GM21619 (cell line): ENCODE results near the gene ERVV-1.
"Not testable (repeated sequence)": the region's sequence is repeated elsewhere in the genome, so short reads cannot be mapped to it uniquely, and the experiment has no call there.

Experiments used
- ATAC-seq: cut with Tn5 transposase; IDR thresholded peaks from one replicate; pipeline ENCODE4 v1.9.1; 2021; ENCODE audit not compliant: unreplicated experiment

The ERVV-1 gene

DNA sequence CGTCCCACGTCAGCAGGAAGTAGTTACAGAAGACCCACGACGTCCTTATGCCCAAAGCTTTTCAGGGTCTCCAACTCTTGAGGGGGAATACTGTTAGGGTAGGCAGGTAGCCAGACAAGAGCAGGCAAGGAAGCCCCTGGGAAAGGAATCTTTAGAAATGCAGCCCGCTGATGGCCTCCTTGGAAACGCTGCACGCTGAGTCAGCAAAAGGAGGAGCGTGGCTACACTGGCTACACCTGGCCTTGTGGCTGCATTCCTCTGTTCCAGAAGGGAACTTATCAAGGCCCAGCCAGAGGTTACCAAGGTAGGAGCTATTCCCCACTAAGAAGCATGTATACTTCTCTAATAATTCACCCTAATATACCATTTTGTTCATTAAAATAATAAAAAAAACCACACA lies 2.0 kb downstream of the ERVV-1 start:
- no peak for ATAC-seq

DNA sequence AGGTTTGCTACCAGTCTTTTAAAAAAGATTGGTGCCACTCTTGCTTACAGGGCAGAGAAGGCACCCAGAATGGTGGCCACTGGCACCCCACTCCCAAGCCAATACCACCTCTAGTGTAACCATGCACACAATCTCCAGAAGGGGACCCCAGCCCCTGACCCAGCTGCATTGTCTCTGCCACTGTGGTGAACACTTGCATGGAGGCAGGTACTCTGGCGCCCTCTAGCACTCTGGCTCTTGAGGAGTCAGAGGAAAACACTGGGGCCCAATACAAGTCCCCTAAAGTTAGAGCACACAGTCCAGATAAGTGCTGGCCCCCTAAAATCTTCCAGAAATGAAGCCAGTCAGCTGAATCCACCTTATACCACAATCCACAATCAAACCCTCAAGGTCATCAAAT lies 6.0 kb downstream of the ERVV-1 start:
- no peak for ATAC-seq

DNA sequence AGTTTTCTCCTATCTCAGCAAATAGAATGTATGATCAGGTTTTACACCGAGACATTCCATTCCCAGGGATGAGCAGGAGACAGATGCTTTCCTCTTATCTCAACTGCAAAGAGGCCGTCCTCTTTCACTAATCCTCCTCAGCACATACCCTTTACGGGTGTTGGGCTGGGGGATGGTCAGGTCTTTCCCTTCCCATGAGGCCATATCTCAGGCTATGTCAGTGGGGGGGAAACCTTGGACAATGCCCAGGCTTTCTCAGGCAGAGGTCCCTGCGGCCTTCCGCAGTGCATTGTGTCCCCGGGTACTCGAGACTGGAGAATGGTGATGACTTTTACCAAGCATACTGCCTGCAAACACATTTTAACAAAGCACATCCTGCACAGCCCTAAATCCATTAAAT lies 14.6 kb downstream of the ERVV-1 start:
- ATAC-seq, result not testable (repeated sequence)

DNA sequence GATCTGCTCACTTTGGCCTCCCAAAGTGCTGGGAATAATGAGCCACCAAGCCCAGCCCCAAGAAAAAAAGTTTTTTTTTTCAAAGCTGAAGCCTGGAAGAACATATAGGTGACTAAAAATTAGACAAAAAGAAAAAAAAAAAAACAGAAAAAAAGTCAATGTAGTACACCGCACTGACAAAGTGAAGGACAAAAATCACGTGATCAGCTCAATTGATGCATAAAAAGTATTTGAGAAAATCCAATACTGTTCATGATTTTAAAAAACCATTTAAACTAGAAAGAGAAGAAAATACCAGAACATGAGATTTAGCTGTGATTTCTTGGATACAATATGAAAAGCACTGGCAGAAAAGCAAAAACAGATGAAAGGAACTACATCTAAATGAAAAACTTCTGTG lies 20.3 kb downstream of the ERVV-1 start:
- no peak for ATAC-seq

DNA sequence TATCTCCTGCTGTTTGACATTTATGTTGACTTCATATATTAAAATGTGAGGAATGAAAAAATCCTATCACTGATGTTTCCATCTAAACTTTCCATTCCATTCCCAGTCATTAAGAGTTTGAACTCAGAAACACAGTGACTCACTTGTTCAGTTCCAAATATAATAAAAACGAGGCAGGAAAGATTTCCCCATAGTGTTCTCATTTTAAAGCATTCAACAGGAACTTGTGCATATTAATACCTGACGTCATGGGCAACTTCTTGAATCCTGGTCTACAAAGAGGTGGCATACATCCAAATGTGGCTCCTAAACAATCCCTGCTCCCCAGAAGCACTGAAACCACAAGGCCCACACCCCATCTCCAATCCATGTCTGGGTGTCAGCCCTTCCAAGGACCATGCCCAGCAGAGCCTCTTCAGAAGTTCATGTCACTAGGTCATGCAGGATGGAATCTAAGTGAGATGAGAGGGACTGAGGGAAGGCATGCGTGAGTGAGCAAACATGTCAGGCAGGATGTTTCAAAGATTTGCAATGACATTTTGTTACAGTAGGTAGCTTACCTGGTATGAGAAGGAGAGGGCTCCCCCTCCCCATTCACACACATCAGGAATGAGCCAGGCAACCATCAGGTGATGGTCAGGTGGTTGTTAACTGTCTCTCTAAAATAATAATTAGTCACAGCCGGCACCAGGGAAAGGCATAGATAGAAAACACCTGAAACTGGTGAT lies 21.4 kb downstream of the ERVV-1 start:
- ATAC-seq, result no peak

DNA sequence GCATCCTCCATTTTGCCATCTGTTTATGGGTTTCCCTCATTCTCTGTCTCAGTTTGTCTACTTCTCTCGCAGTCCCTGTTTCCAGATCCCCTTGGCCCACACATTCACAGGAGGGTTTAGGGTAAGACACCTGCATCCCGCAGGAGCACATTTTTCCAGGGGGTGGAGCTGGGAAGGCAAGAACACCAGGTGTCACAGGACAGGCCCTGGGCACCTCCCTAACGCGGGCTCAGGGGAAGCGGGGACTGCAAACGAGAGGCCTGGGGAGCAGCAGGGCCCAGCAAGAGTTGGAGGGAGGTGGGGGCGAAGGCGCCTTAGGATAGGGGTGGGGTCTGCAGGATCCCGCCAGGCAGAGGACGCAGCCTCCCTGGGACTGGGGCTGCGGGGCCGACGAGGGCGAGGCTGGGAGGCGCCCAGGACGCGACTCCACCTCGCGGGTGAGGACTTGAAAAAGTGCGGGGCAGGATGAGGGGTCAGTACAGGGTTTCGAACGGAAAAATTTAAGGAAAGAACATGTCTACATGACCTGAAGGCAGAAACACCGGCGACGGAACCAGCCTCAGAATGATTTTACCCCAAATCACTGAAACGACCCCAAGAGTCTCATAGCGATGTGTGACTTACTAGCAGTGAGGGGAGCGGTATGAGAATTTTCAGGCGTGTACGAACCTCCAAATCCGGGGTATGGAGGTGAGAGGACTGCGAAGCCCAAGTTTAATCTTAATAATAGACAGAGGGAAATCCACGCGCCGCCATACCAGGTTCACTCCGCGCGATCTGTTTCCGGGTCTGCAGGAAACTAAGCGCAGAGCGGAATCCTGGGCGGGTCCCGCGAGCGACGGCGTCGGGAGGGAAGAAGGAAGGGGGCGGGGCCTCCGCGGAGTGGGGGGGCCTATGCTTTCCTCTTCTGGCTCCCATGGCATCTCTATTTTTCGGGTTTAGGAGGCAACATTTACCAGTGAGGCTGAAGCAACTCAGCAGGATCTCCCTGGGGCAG lies 23.7 kb downstream of the ERVV-1 start:
- ATAC-seq, result no peak

DNA sequence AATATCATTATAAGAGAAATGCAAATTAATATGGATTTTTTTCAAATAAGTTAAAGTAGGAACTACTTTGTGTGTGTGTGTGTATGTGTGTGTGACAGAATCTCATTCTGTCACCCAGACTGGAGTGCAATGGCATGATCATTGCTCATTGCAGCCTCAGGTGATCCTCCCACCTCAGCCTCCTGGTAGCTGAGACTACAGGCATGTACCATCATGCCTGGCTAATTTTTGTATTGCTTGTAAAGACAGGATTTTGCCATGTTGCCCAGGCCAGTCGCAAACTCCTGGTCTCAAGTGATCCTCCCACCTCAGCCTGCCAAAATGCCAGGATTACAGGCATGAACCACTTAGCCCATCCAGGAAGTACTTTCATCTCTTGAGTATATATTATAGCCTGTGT lies 27.6 kb downstream of the ERVV-1 start:
- ATAC-seq, result no peak

DNA sequence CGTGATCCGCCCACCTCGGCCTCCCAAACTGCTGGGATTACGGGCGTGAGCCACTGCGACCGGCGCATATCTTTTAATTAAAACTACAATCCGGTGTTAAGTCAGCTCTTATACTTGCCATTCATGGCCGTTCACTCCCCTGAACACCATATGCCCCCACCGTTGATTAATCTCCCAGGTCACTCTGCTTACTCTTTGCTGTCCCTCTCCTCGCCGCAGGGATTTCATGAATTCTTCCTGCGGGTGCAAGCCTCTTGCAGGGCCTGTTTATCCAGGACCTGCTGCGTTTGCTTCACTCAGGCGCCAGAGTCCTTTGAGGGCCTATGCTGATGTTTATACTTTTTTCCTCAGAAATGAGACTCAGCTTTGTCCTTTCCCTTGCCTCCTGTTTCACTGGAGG lies 31.8 kb downstream of the ERVV-1 start:
- ATAC-seq, result no peak

DNA sequence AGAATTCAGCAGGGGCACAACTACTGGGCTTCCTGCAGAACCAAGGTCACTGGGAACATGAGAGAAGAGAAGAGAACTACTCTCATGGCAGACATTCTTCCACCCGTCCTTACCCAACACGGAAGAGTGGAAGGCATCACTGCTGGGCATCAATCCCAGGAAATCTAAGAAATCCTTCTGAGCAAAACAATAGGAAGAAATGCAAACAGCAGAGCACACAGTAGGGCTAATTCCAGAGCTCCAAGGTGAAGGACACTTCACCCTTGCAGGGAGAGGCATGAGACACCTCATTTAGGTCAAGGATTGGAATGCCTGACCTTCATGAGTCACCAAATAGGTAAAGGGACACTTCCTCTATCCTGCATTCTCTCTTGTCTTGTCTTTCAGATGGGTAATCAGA lies 33.7 kb downstream of the ERVV-1 start:
- ATAC-seq, result no peak

DNA sequence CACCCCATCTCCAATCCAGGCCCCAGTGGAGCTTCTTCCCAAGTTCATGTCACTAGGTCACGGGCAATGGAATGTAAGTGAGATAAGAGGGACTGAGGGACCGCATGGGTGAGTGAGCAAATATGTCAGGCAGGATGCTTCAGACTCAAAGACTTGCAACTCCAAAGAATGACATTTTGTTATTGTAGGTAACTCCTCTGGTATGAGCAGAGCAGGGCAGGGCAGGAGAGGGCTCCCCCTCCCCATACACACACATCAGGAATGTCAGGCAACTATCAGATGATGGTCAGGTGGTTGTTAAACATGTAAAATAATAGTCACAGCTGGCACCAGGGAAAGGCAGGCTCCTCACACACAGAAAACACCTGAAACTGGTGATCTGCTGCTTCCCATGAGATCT lies 41.4 kb downstream of the ERVV-1 start:
- no peak for ATAC-seq

DNA sequence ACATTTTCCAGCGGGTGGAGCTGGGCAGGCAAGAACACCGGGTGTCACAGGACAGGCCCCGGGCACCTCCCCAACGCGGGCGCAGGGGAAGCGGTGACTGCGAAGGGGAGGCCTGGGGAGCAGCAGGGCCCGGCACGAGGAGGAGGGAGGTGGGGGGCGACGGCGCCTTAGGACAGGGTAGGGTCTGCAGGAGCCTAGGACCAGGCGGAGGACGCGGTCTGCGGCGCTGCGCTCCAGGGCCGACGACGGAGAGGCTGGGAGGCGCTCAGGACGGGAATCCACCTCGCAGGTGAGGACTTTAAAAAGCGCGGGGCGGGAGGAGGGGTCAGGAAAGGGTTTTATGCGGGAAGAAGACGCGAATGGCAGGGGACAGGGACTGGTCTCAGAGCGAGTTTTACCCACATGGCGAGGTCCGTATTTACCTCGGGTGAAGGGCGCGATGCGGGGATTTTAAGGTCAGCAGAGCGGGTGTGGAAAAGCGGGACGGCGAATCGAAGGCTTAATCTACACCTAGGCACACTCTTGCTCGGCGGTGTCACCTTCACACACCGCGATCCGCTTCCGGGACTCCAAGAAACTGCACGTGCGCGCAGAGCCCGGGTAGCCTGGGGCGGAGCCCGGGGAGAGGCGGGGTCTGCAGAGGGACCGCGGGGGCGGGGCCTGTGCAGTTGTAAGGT lies 44.3 kb downstream of the ERVV-1 start:
- ATAC-seq, result no peak
